SH-SY5Y (cell line): ENCODE measurements around the gene TULP4.

Source experiments
- GATA2 ChIP-seq: IDR thresholded peaks from 2 replicates; pipeline ENCODE4 v1.6.1; 2011; ENCODE audit warnings: mild to moderate bottlenecking, low read depth, low read length
- GATA3 ChIP-seq: IDR thresholded peaks from 2 replicates; pipeline ENCODE4 v1.6.1; 2011; ENCODE audit warnings: low read depth, mild to moderate bottlenecking, low read length, moderate library complexity

- TF ChIP-seq GATA2 (no peak), GATA3 (no peak)
Measured at GRCh38 chr6:158284007-158284875, 28.0 kb upstream of the TULP4 start.
